GM12878 (cell line): ENCODE results near the gene SRXN1. TPM values are rescaled to one million over a fixed set of nuclear protein-coding genes. Genes with fewer than 3 reads are reported as not detected.

ENCODE experiments used
- ATAC-seq: fragments of 200-7000 bp; cut with Tn5 transposase; 3 replicates; pipeline ENCODE4 v1.9.1; 2020; ENCODE audit warnings: mild to moderate bottlenecking, moderate library complexity
- BruUV-seq: library from RNA; stranded (reverse); fragments of 400-500 nt; replicated peaks from 2 replicates; lab custom pipeline; 2021; lab: Mats Ljungman, UMichigan
- CTCF ChIA-PET: fragments of 300-600 bp; sonication (Branson Sonifier 250); formaldehyde crosslinking; extraction: SDS; loops from one replicate; lab custom pipeline; 2021; ENCODE audit warnings: inconsistent platforms; lab: Yijun Ruan, JAX
- POLR2A ChIA-PET: fragments of 350-600 bp; formaldehyde crosslinking; extraction: SDS; loops from one replicate; lab custom pipeline; 2021; ENCODE audit warnings: inconsistent platforms; lab: Charles Lee
- RAD21 ChIA-PET: fragments of 300-600 bp; sonication (Branson Sonifier 250); formaldehyde crosslinking; loops from one replicate; lab custom pipeline; 2023; ENCODE audit warnings: antibody characterized with exemption; ENCODE audit not compliant: unreplicated experiment; lab: Charles Lee
- SMC1A ChIA-PET: fragments of 300-600 bp; sonication (Branson Sonifier 250); formaldehyde crosslinking; loops from one replicate; lab custom pipeline; 2023; ENCODE audit not compliant: unreplicated experiment, uncharacterized antibody; lab: Charles Lee
- DNase-seq: peaks from one replicate; pipeline ENCODE4 v3.0.0-alpha.2; 2011; ENCODE audit warnings: low read depth, low spot score
- FAIRE-seq: peaks from 3 replicates; lab custom pipeline; 2011; peaks lifted over from hg19 to GRCh38; lab: Jason Lieb, UNC
- H2AFZ ChIP-seq: 2 replicates; pipeline ENCODE4 v1.6.0; 2011; ENCODE audit warnings: low read depth, low read length, control low read depth; ENCODE audit not compliant: control insufficient read depth
- H3K27ac ChIP-seq: 2 replicates; pipeline ENCODE4 v1.5.1; 2011; ENCODE audit warnings: control low read depth; ENCODE audit not compliant: control insufficient read depth, insufficient read depth
- H3K27me3 ChIP-seq, 2 experiments: replicated peaks in 1 of 2; 2 replicates each; pipeline versions ENCODE4 v1.6.0 to v1.6.1; 2011; ENCODE audit warnings: low read length in 1 of 2; ENCODE audit not compliant: control insufficient read depth in 2 of 2, insufficient read depth in 2 of 2
- H3K36me3 ChIP-seq, 2 experiments: 2 replicates each; pipeline ENCODE4 v1.5.1; 2011; ENCODE audit warnings: low read length in 1 of 2; ENCODE audit not compliant: control insufficient read depth in 2 of 2, insufficient read depth in 2 of 2
- H3K4me1 ChIP-seq: 2 replicates; pipeline ENCODE4 v1.6.1; 2011; ENCODE audit warnings: mild to moderate bottlenecking, low read length, moderate library complexity, mixed read lengths; ENCODE audit not compliant: control insufficient read depth, insufficient read depth
- H3K4me2 ChIP-seq: 2 replicates; pipeline ENCODE4 v1.6.0; 2011; ENCODE audit warnings: control low read depth; ENCODE audit not compliant: control insufficient read depth, insufficient read depth
- H3K4me3 ChIP-seq: fragments of 200-600 bp; sonication (generic); 2 replicates; pipeline ENCODE4 v1.5.1; 2016
- H3K79me2 ChIP-seq: 2 replicates; pipeline ENCODE4 v1.6.0; 2011; ENCODE audit warnings: low read length; ENCODE audit not compliant: control insufficient read depth, insufficient read depth
- H3K9ac ChIP-seq: 2 replicates; pipeline ENCODE4 v1.8.0; 2011; ENCODE audit warnings: low read length, control low read depth, mixed read lengths; ENCODE audit not compliant: control insufficient read depth, insufficient read depth
- H3K9me3 ChIP-seq: replicated peaks from 3 replicates; pipeline ENCODE4 v1.5.1; 2011; ENCODE audit warnings: mild to moderate bottlenecking, low read length; ENCODE audit not compliant: control insufficient read depth, insufficient read depth
- H4K20me1 ChIP-seq: 2 replicates; pipeline ENCODE4 v1.6.0; 2011; ENCODE audit not compliant: control insufficient read depth, insufficient read depth
- BMI1 ChIP-seq: fragments of 450-650 bp; IDR thresholded peaks from 2 replicates; pipeline ENCODE4 v1.6.1; 2016; ENCODE audit warnings: mild to moderate bottlenecking, moderate library complexity, borderline replicate concordance
- CREM ChIP-seq: IDR thresholded peaks from 2 replicates; pipeline ENCODE4 v1.6.1; 2014; ENCODE audit warnings: antibody characterized with exemption, low read depth
- EED ChIP-seq: sonication (generic); IDR thresholded peaks from 2 replicates; pipeline ENCODE4 v1.6.1; 2016; ENCODE audit warnings: antibody characterized with exemption, low read depth
- KDM1A ChIP-seq: fragments of 200-600 bp; sonication (generic); IDR thresholded peaks from 2 replicates; pipeline ENCODE4 v1.6.1; 2016; ENCODE audit warnings: borderline replicate concordance
- NFIC ChIP-seq: IDR thresholded peaks from 2 replicates; pipeline ENCODE4 v1.6.1; 2012; ENCODE audit warnings: low read depth, mild to moderate bottlenecking, inconsistent platforms, low read length, moderate library complexity
- NFXL1 ChIP-seq: fragments of 450-650 bp; IDR thresholded peaks from 2 replicates; pipeline ENCODE4 v1.6.1; 2017; ENCODE audit warnings: antibody characterized with exemption, mild to moderate bottlenecking, borderline replicate concordance
- POLR2AphosphoS5 ChIP-seq: IDR thresholded peaks from 2 replicates; pipeline ENCODE4 v1.6.1; 2011; ENCODE audit warnings: mild to moderate bottlenecking, low read length, inconsistent platforms
- SMARCA5 ChIP-seq: fragments of 450-650 bp; IDR thresholded peaks from 2 replicates; pipeline ENCODE4 v1.6.1; 2017; ENCODE audit warnings: mild to moderate bottlenecking
- STAT1 ChIP-seq: fragments of 450-650 bp; conservative IDR thresholded peaks from 2 replicates; pipeline ENCODE4 v1.6.1; 2014; ENCODE audit warnings: antibody characterized with exemption, mild to moderate bottlenecking
- TCF7 ChIP-seq: IDR thresholded peaks from 2 replicates; pipeline ENCODE4 v1.6.1; 2014; ENCODE audit warnings: antibody characterized with exemption, borderline replicate concordance
- WGBS: methylation state at CpG from one replicate; pipeline ENCODE4 v1.1.6; 2016; ENCODE audit warnings: low lambda C conversion rate; ENCODE audit not compliant: insufficient replicate concordance, insufficient coverage; ENCODE audit errors: missing lambda C conversion rate; 5-methylcytosine and 5-hydroxymethylcytosine counted together
- in situ Hi-C: fragments of 300-500 bp; cut with MboI; formaldehyde crosslinking; loops from 9 replicates; pipeline ENCODE4 v1.14.3; 2018; ENCODE audit warnings: mixed read lengths
- intact Hi-C: fragments of 100-400 bp; cut with micrococcal nuclease; formaldehyde crosslinking; loops from one replicate; pipeline ENCODE4 v1.14.2; 2022; ENCODE audit not compliant: unreplicated experiment
- polyA plus RNA-seq, 11 experiments: library from polyadenylated mRNA; depleted of rRNA in 4 of 11; unstranded in 6 of 11; stranded (reverse) in 5 of 11; fragments of >200 nt; fragmentation: Nextera tagmentation in 4 of 11; fragmentation: Illumina TruSeq in 1 of 11; extraction: Ambion mirVana in 4 of 11; extraction: Trizol in 1 of 11; gene quantifications; 1 replicate in 1 of 11; 2 replicates in 10 of 11; pipeline versions ENCODE4 v1.2.1 to v1.2.3, GENCODE V29; 2011 to 2016; ENCODE audit warnings: inconsistent platforms in 2 of 11, missing spikeins in 2 of 11, low read depth in 1 of 11
- total RNA-seq, 4 experiments: library from RNA; depleted of rRNA in 3 of 4; stranded (reverse); fragments of >200 nt in 3 of 4; fragmentation: Illumina TruSeq in 1 of 4; extraction: Trizol in 1 of 4; gene quantifications; 2 replicates each; pipeline versions ENCODE4 v1.2.1 to v1.2.3, GENCODE V29; 2013 to 2021

Gene SRXN1
- total and polyA plus RNA-seq, 10 of the 15 experiments (the other 5 are each of a cell fraction or from before 2014, with no cell fraction given) = 4.1 to 20.5 (median 15.6) TPM

GRCh38 chr20:652615-653109, 338 bp downstream of the SRXN1 start:
- peaks cover 6% of the 10 kb centered on the region; the same call in 1 of the 2 replicates for H3K4me1 ChIP-seq
- TF ChIP-seq POLR2AphosphoS5 (0 out of 2 replicates have a peak, but pooled peaks have one; percentile 65), NFXL1 (peak; percentile 78; the same call in 1 of the 2 replicates), CREM (0 out of 2 replicates have a peak, but pooled peaks have one; percentile 13), NFIC (no peak), EED (0 out of 2 replicates have a peak, but pooled peaks have one; percentile 20), KDM1A (peak; percentile 90; the same call in 1 of the 2 replicates), TCF7 (no peak), STAT1 (no peak), SMARCA5 (peak; percentile 74; the same call in 1 of the 2 replicates), BMI1 (no peak)
- TF ChIP-seq, all 136 proteins: peak for 6
- Histone ChIP-seq H3K9me3 (no peaks in the 10 kb centered on the region), H3K9ac (peak overlapping the region; percentile 78), H3K27me3 (no peaks in the 10 kb centered on the region), H3K36me3 (peaks cover 0 to 4% of the 10 kb centered on the region in 2 experiments; a peak in 2 of 4 replicates), H4K20me1 (no peaks in the 10 kb centered on the region), H3K4me3 (peak overlapping the region; percentile 83), H2AFZ (peak overlapping the region; percentile 67), H3K27ac (peak overlapping the region; percentile 63), H3K4me2 (peak overlapping the region; percentile 91), H3K79me2 (peaks cover 14% of the 10 kb centered on the region)
- BruUV-seq = TSS peak; percentile 52
- ChIA-PET POLR2A (no interaction called here), CTCF (interaction anchor here (0.5 to 3.0 kb wide), 3 partner anchors 15 to 113 kb away, joined by 3 to 18 read pairs (median 6); no protein-coding TSS in a partner anchor), RAD21 (interaction anchor here (1.8 kb wide), 1 partner anchor 15 kb away, joined by 6 read pairs; no protein-coding TSS in a partner anchor), SMC1A (interaction anchor here (1.3 kb wide), 1 partner anchor 180 kb away, joined by 3 read pairs; the partner anchor contains the start of gene FAM110A)
- FAIRE-seq (no peak), DNase-seq (no peak), ATAC-seq (no peak; the same call in 2 of the 3 replicates)
- in situ Hi-C loops (no loop called here), intact Hi-C loops (loop anchor here (5.0 kb wide), 2 partner anchors 75 to 85 kb away; no protein-coding TSS in a partner anchor)
- under 1% methylated on average over 29 of the region's 36 CpGs for WGBS
